GM21526 (cell line): Measurements from ENCODE around the gene SUMO3.

Experiments used
- ATAC-seq: cut with Tn5 transposase; IDR thresholded peaks from one replicate; pipeline ENCODE4 v1.9.1; 2021; ENCODE audit warnings: moderate library complexity; ENCODE audit not compliant: unreplicated experiment, low FRiP score

The SUMO3 gene

GRCh38 chr21:44847261-44848056, 29.6 kb upstream of the SUMO3 start:
- ATAC-seq = no peak

GRCh38 chr21:44846485-44847260, 28.8 kb upstream of the SUMO3 start:
- ATAC-seq = no peak

GRCh38 chr21:44846224-44846484, 28.3 kb upstream of the SUMO3 start:
- ATAC-seq = no peak

GRCh38 chr21:44845418-44846223, 27.8 kb upstream of the SUMO3 start:
- no peak for ATAC-seq

- no peak for ATAC-seq
Observed at GRCh38 chr21:44844256-44844655, 26.4 kb upstream of the SUMO3 start.

GRCh38 chr21:44842721-44843445, 25.0 kb upstream of the SUMO3 start:
- no peak for ATAC-seq

- ATAC-seq = no peak
Observed at GRCh38 chr21:44842087-44842486, 24.2 kb upstream of the SUMO3 start.

- ATAC-seq = no peak
Observed at GRCh38 chr21:44840771-44841170, 22.9 kb upstream of the SUMO3 start.

GRCh38 chr21:44838951-44839350, 21.1 kb upstream of the SUMO3 start:
- no peak for ATAC-seq

- no peak for ATAC-seq
Observed at GRCh38 chr21:44838039-44838895, 20.4 kb upstream of the SUMO3 start.

GRCh38 chr21:44837537-44837936, 19.7 kb upstream of the SUMO3 start:
- no peak for ATAC-seq

- ATAC-seq = no peak
Observed at GRCh38 chr21:44836666-44837471, 19.0 kb upstream of the SUMO3 start.

- ATAC-seq = no peak
Observed at GRCh38 chr21:44836349-44836665, 18.4 kb upstream of the SUMO3 start.

GRCh38 chr21:44835647-44835973, 17.7 kb upstream of the SUMO3 start:
- ATAC-seq = no peak

- no peak for ATAC-seq
Observed at GRCh38 chr21:44834951-44835646, 17.2 kb upstream of the SUMO3 start.

GRCh38 chr21:44834231-44834950, 16.5 kb upstream of the SUMO3 start:
- ATAC-seq = no peak

GRCh38 chr21:44833663-44834062, 15.8 kb upstream of the SUMO3 start:
- ATAC-seq = no peak
